GM19043 (cell line): ENCODE measurements around the gene CROT.

Source experiments
- ATAC-seq: cut with Tn5 transposase; IDR thresholded peaks from one replicate; pipeline ENCODE4 v1.9.1; 2021; ENCODE audit warnings: low read depth; ENCODE audit not compliant: unreplicated experiment

CROT gene

DNA sequence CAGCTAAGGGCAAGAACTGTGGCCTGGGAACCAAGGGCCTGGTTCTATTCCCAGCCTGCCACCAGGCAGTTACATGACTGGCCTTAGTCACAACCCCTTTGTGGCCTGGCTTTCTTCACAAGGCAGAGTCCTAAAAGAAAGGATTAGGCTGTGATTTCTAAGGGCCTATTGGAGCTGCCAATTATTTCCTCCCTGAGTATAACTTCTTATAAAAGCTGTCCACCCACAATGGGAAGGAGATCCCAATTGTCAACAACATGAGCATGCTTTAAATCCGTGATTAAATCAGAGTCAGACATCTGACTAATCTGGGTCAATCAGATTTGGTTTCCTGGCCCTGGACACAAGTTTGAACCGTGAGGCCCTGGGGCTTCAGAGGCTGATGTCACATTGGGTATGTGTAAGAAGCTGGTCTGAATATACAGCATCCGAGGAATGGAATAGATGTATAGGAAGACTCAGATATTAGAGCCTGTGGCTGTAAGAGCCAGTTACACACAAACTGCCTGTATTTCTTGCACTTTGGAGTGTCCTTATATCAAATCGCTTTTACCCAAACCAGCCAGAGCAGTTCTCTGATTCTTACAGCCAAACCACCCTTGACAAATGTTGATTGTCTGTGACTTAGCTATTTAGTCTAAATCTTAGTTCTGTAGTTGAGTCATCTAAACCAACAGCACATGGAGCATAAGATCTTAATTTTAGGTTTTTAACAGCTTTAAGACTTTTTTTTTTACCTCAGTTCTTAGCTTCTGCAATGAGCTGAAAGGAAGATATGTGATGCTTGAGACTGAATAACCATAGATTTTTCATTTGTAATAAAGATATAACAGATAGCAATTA lies 68.7 kb downstream of the CROT start:
- ATAC-seq: no peak

- ATAC-seq: no peak
These were observed 69.3 kb downstream of the CROT start for GRCh38 chr7:87414794-87415188.

GRCh38 chr7:87416682-87417587 lies 71.5 kb downstream of the CROT start:
- peak; percentile 69 for ATAC-seq

DNA sequence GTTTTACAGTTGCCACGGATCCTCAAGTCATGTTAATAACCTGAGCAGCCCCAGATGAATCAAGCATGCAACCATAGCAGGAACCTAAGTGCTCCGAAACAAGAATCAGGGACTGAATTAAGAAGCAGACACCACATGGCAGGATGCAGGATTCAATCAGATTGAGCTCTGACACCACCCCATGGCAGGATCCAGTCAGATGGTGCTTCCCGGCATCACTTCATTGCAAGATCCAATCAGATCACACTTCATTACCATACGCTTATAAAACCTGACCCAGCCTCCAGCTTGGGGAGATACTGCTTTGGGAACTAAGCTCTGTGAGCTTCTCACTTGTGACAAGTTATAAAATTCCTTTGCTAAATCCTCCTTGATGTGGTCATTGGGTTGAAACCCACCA lies 74.7 kb downstream of the CROT start:
- no peak for ATAC-seq

GRCh38 chr7:87424075-87424474 lies 78.6 kb downstream of the CROT start:
- no peak for ATAC-seq

DNA sequence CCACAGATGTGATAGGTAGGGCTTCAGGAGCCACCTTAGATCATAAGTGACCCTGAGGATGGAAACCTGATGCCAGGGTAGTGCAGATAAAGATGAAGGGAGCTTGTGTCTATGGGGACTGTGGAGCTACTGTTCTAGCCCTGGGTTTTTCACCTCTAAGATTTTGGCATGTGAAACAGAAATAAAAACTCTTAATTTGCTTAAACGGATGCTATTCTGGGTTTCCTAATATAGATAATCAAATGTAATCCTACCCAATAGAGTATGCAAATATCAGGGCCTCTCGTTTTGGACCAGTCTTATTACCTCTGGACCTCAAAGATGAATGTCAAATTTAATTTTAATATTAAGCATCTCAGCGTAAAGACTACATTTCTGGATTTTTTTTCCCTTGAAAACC lies 80.7 kb downstream of the CROT start:
- peak; percentile 76 for ATAC-seq

DNA sequence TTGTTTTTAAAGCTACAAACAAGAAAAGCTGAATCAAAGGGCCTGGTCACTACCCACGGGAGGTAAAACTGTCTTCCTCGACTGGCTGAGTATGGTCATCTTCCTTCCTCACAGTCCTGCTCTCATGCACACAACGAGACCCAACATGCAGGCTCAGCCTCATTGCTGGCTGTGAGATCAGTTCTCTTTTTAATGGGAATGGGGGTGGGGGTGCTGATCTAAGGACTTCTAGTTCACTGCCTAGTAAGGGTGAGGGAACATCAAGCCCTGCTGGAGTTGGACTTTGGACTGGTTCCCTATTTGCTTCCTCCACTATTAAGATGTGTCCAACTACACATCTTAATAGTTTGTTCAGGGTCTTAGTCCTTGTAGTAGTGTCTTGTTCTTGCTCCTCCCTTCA lies 81.8 kb downstream of the CROT start:
- no peak for ATAC-seq

GRCh38 chr7:87432536-87432935 lies 87.1 kb downstream of the CROT start:
- no peak for ATAC-seq

DNA sequence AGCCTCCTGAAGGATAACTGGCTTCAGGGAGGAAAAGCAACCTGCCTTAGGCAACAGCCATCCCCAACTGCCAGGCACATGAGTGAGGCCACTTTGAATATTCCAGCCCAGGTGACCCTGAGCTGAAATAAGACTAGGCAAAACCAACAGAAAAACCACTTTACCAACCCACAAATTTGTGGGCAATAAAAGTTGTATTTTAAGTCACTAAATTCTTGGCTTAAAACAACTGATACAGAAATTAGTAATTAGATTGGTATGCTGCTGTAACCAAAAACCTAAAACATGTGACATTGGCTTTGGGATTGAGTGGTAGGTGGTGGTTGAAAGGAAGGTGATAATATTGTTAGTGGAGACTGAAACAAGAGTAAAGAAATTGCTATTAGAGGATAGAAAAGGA lies 90.1 kb downstream of the CROT start:
- no peak for ATAC-seq

DNA sequence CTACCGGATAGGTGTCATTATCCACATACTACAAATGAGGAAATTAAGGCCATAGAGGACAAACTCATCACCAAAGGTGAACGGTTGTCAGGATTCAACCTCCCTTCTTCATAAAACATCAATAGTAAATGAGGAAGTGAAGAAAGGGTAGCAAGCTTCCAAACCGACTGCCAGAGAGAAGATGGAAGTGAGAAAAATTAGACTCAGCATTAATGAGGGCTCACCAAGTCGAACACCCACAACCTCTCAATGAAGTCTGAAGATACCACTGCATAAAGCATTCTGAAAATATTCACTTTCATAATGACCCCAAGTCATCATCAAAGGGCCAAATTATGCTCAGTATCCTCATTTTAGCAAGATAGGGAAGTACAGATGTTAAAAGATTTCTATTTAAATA lies 100.4 kb downstream of the CROT start:
- ATAC-seq: peak; percentile 95

GRCh38 chr7:87447116-87447635 lies 101.7 kb downstream of the CROT start:
- no peak for ATAC-seq

- no peak for ATAC-seq
These were observed 102.9 kb downstream of the CROT start for GRCh38 chr7:87448388-87448787.
